Measurements from ENCODE around the gene TPH1.

GRCh38 chr11:18012906-18013781 is 32.9 kb downstream of the TPH1 start, which contains the start of gene SERGEF:
- no peak for TF ChIP-seq CTCF (conservative IDR thresholded peaks at IDR 0.05; ENCODE audit: low read length)
- TF ChIP-seq EZH2phosphoT487 (IDR thresholded peaks at IDR 0.05; ENCODE audit: borderline replicate concordance): no peak

Measured in Loucy (cell line).